GM10248 (cell line): ENCODE measurements around the gene ALG12.

Experiments
- CTCF ChIA-PET: fragments of 300-600 bp; sonication (Branson Sonifier 250); formaldehyde crosslinking; extraction: SDS; loops from one replicate; lab custom pipeline; 2021; ENCODE audit warnings: antibody characterized with exemption; lab: Yijun Ruan, JAX
- POLR2A ChIA-PET: fragments of 350-650 bp; sonication (Branson Sonifier 250); formaldehyde crosslinking; extraction: SDS; loops from one replicate; lab custom pipeline; 2020; ENCODE audit warnings: antibody characterized with exemption; lab: Yijun Ruan, JAX
- DNase-seq: peaks from one replicate; pipeline ENCODE4 v3.0.0; 2012; ENCODE audit errors: extremely low spot score
- TF ChIP-seq, protein P1 (sequence below): IDR thresholded peaks from 2 replicates; pipeline ENCODE4 v1.5.1; 2012; ENCODE audit warnings: mild to moderate bottlenecking, low read depth; ENCODE audit errors: extremely low read depth, missing control alignments, control extremely low read depth

Gene ALG12

DNA sequence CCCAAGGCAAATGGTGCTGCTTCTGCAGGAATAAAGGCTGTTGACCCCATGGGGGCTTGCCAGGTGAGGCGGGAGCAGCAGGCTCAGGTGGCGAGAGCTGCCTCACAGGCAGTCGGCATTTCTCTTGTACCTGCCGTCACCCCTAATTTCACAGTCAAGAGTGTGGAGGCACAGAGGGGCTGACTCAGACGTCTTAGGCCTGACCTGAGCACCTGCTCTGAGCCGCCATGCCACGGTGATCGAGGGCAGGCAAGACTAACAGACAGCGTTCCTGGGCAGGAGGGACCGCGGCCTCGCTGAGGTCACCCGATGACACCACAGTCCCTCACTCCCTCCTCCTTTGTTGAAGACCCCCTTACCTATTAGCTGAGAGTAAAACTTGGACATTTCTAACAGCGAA lies 5.2 kb downstream of the ALG12 start:
- no peak for DNase-seq
- ChIA-PET CTCF (interaction anchor here (1.6 to 2.0 kb wide), 2 partner anchors 9 to 11 kb away, joined by 3 to 5 read pairs; no protein-coding TSS in a partner anchor), POLR2A (no interaction called here)
- TF ChIP-seq, protein P1, sequence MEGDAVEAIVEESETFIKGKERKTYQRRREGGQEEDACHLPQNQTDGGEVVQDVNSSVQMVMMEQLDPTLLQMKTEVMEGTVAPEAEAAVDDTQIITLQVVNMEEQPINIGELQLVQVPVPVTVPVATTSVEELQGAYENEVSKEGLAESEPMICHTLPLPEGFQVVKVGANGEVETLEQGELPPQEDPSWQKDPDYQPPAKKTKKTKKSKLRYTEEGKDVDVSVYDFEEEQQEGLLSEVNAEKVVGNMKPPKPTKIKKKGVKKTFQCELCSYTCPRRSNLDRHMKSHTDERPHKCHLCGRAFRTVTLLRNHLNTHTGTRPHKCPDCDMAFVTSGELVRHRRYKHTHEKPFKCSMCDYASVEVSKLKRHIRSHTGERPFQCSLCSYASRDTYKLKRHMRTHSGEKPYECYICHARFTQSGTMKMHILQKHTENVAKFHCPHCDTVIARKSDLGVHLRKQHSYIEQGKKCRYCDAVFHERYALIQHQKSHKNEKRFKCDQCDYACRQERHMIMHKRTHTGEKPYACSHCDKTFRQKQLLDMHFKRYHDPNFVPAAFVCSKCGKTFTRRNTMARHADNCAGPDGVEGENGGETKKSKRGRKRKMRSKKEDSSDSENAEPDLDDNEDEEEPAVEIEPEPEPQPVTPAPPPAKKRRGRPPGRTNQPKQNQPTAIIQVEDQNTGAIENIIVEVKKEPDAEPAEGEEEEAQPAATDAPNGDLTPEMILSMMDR, result no peak

DNA sequence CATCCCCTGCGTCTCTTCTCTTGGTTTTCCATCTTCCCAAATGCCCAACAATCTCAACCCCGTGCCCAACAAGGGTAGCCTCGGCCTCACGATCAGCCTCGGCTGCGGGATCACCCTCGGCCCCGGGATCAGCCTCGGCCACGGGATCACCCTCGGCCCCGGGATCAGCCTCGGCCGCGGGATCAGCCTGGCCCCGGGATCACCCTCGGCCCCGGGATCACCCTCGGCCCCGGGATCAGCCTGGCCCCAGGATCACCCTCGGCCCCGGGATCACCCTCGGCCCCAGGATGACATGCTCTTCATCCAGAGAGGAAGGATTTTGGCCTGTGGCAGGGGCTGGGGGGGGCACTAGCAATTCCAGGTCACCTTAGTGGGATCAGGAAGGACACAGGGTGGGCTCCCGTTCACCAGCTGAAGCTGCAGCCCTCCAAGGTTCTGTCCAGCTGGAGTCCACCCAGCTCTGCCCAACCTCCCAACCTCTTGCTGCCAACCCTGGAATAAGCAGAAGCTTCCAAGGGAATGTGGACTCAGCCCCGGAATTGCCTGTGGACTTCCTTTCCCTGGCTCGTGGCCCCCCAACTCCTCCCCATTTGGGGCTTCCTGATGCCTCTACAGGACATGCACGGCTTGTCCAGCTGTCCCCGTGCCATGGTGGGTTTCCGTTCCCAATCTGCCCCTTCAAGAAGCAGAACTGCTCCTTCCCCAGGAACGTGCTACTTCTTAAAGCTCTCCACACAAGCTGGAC lies 6.2 kb downstream of the ALG12 start:
- TF ChIP-seq, protein P1, result no peak
- DNase-seq, result no peak
- ChIA-PET POLR2A (no interaction called here), CTCF (interaction anchor here (1.6 to 2.0 kb wide), 2 partner anchors 10 to 12 kb away, joined by 3 to 5 read pairs; no protein-coding TSS in a partner anchor)

DNA sequence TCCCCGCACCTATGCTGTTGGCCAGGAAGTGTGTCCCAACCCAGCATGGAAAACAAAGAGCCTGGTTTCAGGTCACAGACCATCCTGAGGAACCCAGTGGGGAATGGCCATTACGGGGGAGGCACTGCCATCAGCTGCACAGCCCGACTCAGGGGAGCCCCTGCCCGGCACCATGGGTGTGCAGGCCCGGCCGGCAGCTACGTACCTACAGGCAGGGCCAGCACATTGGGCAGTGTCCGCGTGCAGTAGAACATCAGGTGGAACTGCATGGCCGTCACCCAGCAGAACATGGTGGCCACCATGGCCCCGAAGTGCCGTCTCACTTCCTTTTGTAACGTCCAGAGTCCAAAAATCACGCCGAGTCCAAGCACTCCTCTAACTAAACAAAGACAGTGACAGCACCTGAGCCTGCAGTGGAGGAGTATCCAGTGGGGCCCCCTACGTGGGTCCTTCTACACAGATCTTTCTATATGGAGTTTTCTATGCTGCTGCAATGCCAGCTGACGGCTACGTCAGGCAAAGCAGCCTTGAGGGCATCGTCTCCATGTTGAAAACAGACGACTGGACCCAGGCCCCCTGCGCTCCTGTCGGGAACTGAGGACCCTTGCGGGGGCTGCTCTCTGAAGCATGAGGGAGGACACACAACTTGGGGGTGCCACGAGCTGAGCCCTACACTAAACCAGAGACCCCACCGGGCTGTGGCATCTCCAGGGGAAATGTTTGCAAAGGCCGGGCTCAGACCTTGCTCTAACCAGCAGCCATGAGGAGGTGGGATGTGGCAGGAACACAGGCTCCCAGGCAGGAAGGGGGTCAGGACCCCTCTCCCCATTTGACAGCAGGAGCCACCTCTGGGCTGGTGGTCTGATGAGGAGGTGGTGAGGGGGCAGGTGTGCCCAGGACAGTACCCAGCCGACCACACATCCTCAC lies 7.7 kb downstream of the ALG12 start:
- ChIA-PET POLR2A (no interaction called here), CTCF (no interaction called here)
- TF ChIP-seq, protein P1, result no peak
- no peak for DNase-seq

- no peak for DNase-seq
- TF ChIP-seq, protein P1, result no peak
- ChIA-PET CTCF (no interaction called here), POLR2A (interaction anchor here (0.6 kb wide), 1 partner anchor 306 kb away, joined by 6 read pairs; no protein-coding TSS in a partner anchor)
Measured at GRCh38 chr22:49909476-49910205, 8.6 kb downstream of the ALG12 start.

GRCh38 chr22:49907807-49908206 lies 10.4 kb downstream of the ALG12 start:
- DNase-seq, result no peak
- ChIA-PET POLR2A (no interaction called here), CTCF (interaction anchor here (0.7 kb wide), 1 partner anchor 37 kb away, joined by 3 read pairs; no protein-coding TSS in a partner anchor)
- TF ChIP-seq, protein P1, result no peak

DNA sequence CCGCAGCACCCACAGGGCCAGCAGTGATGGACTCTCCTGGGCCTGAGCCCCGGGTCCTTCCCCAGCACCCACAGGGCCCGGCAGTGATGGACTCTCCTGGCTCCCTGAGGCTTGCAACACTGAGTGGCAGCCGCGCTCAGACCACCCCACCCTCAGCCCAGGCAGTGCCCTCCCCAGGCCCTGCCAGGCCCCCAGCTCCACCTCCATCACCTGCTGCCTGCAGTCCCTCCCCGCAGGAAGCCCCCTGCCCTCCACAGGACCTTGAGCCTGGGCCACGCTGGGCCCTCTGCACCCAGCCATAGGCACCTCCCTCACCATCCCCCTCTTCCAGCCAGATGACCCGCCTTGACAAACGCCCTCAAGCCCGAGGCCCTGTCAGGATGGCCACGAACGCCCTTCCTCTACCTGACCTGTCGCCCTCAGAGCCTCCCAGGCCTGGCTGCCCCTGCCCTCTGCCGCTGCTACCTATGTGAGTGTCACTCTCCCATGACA lies 11.4 kb downstream of the ALG12 start:
- TF ChIP-seq, protein P1, result no peak
- CTCF ChIA-PET, result interaction anchor here (1.1 kb wide), 1 partner anchor 24 kb away, joined by 3 read pairs; no protein-coding TSS in a partner anchor
- POLR2A ChIA-PET, result no interaction called here
- no peak for DNase-seq
